Urinary bladder (tissue), 4 donors: ENCODE results near the gene DIPK1A. TPM values are rescaled to one million over a fixed set of nuclear protein-coding genes. Genes with fewer than 3 reads are reported as not detected.

ENCODE experiments used
- DNase-seq: peaks from one replicate; pipeline ENCODE4 v3.0.0-alpha.2; 2015; ENCODE audit errors: extremely low spot score
- H3K27ac ChIP-seq: one replicate; pipeline ENCODE4 v1.5.1; 2013; ENCODE audit warnings: low read depth, mild to moderate bottlenecking, moderate library complexity
- H3K36me3 ChIP-seq: one replicate; pipeline ENCODE4 v1.6.1; 2013; ENCODE audit warnings: mild to moderate bottlenecking, moderate library complexity; ENCODE audit not compliant: insufficient read depth
- H3K4me1 ChIP-seq: one replicate; pipeline ENCODE4 v1.6.1; 2013; ENCODE audit warnings: mild to moderate bottlenecking, moderate library complexity; ENCODE audit not compliant: insufficient read depth
- H3K4me3 ChIP-seq: one replicate; pipeline ENCODE4 v1.5.1; 2013; ENCODE audit warnings: low read depth, low read length
- WGBS: extraction: QIAGEN DNeasy Blood & Tissue Kit; methylation state at CpG from one replicate; pipeline ENCODE4 v1.1.7; 2013; 5-methylcytosine and 5-hydroxymethylcytosine counted together
- polyA plus RNA-seq: library from polyadenylated mRNA; stranded (reverse); fragments of 200-250 nt; gene quantifications from one replicate; pipeline ENCODE4 v1.2.3, GENCODE V29; 2013
- total RNA-seq: library from RNA; depleted of rRNA; stranded (reverse); fragments of >200 nt; gene quantifications from one replicate; pipeline ENCODE4 v1.2.3, GENCODE V29; 2014
- donor health status: healthy with polysubstance abuse.
- donor health status: healthy.

Gene DIPK1A
- total RNA-seq: 21.8 TPM
- 22.8 TPM for polyA plus RNA-seq

GRCh38 chr1:92961131-92961895 lies at the start of gene DIPK1A:
TSS of gene DIPK1A (minus strand) at chr1:92961462. CDS start at chr1:92961429, 33 bp downstream.
- H3K4me1 ChIP-seq: no peaks in the 10 kb centered on the region
- peak within 1 kb of the TSS; percentile 87 for H3K4me3 ChIP-seq
- H3K36me3 ChIP-seq: no peaks in the 10 kb centered on the region
- H3K27ac ChIP-seq: peak within 1 kb of the TSS; percentile 95
- WGBS: under 1% methylated on average over 103 of the region's 103 CpGs
- DNase-seq: peak; percentile 25

GRCh38 chr1:93007941-93008577 lies 46.8 kb upstream of the DIPK1A start:
- 54% methylated on average over 6 of the region's 6 CpGs for WGBS
- H3K4me3 ChIP-seq: no peak overlapping the region
- no peak for DNase-seq
- H3K36me3 ChIP-seq: no peaks in the 10 kb centered on the region
- no peak overlapping the region for H3K27ac ChIP-seq
- H3K4me1 ChIP-seq: no peaks in the 10 kb centered on the region

- DNase-seq: no peak
- 83% methylated on average over 1 of the region's 1 CpG for WGBS
- Histone ChIP-seq H3K4me3 (no peak overlapping the region), H3K36me3 (no peaks in the 10 kb centered on the region), H3K27ac (no peak overlapping the region), H3K4me1 (no peaks in the 10 kb centered on the region)
These were observed 44.0 kb upstream of the DIPK1A start for GRCh38 chr1:93005252-93005598.

GRCh38 chr1:93004566-93005251 lies 43.4 kb upstream of the DIPK1A start:
- H3K36me3 ChIP-seq: no peaks in the 10 kb centered on the region
- no peaks in the 10 kb centered on the region for H3K4me1 ChIP-seq
- DNase-seq: no peak
- no peak overlapping the region for H3K27ac ChIP-seq
- H3K4me3 ChIP-seq: no peak overlapping the region
- WGBS: 75% methylated on average over 5 of the region's 5 CpGs

- H3K36me3 ChIP-seq: no peaks in the 10 kb centered on the region
- H3K27ac ChIP-seq: no peak overlapping the region
- H3K4me1 ChIP-seq: no peaks in the 10 kb centered on the region
- DNase-seq: no peak
- WGBS: 95% methylated on average over 5 of the region's 5 CpGs
- H3K4me3 ChIP-seq: no peak overlapping the region
These were observed 42.7 kb upstream of the DIPK1A start for GRCh38 chr1:93003981-93004380.

GRCh38 chr1:93002781-93003180 lies 41.5 kb upstream of the DIPK1A start:
- Histone ChIP-seq H3K27ac (no peak overlapping the region), H3K36me3 (no peaks in the 10 kb centered on the region), H3K4me1 (no peaks in the 10 kb centered on the region), H3K4me3 (no peak overlapping the region)
- WGBS: 70% methylated on average over 2 of the region's 2 CpGs
- DNase-seq: no peak

- Histone ChIP-seq H3K27ac (no peak overlapping the region), H3K36me3 (no peaks in the 10 kb centered on the region), H3K4me3 (no peak overlapping the region), H3K4me1 (no peaks in the 10 kb centered on the region)
- no peak for DNase-seq
These were observed 40.6 kb upstream of the DIPK1A start for GRCh38 chr1:93001893-93002292.

GRCh38 chr1:93000751-93001175 lies 39.5 kb upstream of the DIPK1A start:
- H3K27ac ChIP-seq: no peak overlapping the region
- H3K4me3 ChIP-seq: no peak overlapping the region
- DNase-seq: no peak
- H3K36me3 ChIP-seq: no peaks in the 10 kb centered on the region
- no peaks in the 10 kb centered on the region for H3K4me1 ChIP-seq
- WGBS: 6% methylated on average over 2 of the region's 2 CpGs

GRCh38 chr1:93000291-93000690 lies 39.0 kb upstream of the DIPK1A start:
- Histone ChIP-seq H3K36me3 (no peaks in the 10 kb centered on the region), H3K4me1 (no peaks in the 10 kb centered on the region), H3K4me3 (no peak overlapping the region), H3K27ac (no peak overlapping the region)
- no peak for DNase-seq
- WGBS: 57% methylated on average over 2 of the region's 2 CpGs

- DNase-seq: no peak
- WGBS: 90% methylated on average over 5 of the region's 5 CpGs
- no peaks in the 10 kb centered on the region for H3K36me3 ChIP-seq
- H3K27ac ChIP-seq: no peak overlapping the region
- H3K4me1 ChIP-seq: no peaks in the 10 kb centered on the region
- no peak overlapping the region for H3K4me3 ChIP-seq
These were observed 37.6 kb upstream of the DIPK1A start for GRCh38 chr1:92998821-92999220.

GRCh38 chr1:92995441-92996430 lies 34.5 kb upstream of the DIPK1A start:
- Histone ChIP-seq H3K4me1 (no peaks in the 10 kb centered on the region), H3K27ac (no peak overlapping the region), H3K4me3 (no peak overlapping the region), H3K36me3 (no peaks in the 10 kb centered on the region)
- 74% methylated on average over 8 of the region's 8 CpGs for WGBS
- no peak for DNase-seq

- Histone ChIP-seq H3K4me1 (no peaks in the 10 kb centered on the region), H3K36me3 (no peaks in the 10 kb centered on the region), H3K4me3 (no peak overlapping the region), H3K27ac (no peak overlapping the region)
- DNase-seq: peak; percentile 52
- WGBS: 57% methylated on average over 5 of the region's 5 CpGs
These were observed 32.9 kb upstream of the DIPK1A start for GRCh38 chr1:92994105-92994712.

GRCh38 chr1:92993581-92993980 lies 32.3 kb upstream of the DIPK1A start:
- no peak overlapping the region for H3K4me3 ChIP-seq
- no peak for DNase-seq
- WGBS: 92% methylated on average over 1 of the region's 1 CpG
- no peaks in the 10 kb centered on the region for H3K36me3 ChIP-seq
- H3K4me1 ChIP-seq: no peaks in the 10 kb centered on the region
- H3K27ac ChIP-seq: no peak overlapping the region
